ENCODE data around the gene VPS45. TPM values are rescaled to one million over a fixed set of nuclear protein-coding genes. Genes with fewer than 3 reads are reported as not detected.

The VPS45 gene
- total and polyA plus RNA-seq, 2 of the 8 experiments (the other 6 are each of a cell fraction or from before 2014, with no cell fraction given), result 19.1 to 27.6 TPM

DNA sequence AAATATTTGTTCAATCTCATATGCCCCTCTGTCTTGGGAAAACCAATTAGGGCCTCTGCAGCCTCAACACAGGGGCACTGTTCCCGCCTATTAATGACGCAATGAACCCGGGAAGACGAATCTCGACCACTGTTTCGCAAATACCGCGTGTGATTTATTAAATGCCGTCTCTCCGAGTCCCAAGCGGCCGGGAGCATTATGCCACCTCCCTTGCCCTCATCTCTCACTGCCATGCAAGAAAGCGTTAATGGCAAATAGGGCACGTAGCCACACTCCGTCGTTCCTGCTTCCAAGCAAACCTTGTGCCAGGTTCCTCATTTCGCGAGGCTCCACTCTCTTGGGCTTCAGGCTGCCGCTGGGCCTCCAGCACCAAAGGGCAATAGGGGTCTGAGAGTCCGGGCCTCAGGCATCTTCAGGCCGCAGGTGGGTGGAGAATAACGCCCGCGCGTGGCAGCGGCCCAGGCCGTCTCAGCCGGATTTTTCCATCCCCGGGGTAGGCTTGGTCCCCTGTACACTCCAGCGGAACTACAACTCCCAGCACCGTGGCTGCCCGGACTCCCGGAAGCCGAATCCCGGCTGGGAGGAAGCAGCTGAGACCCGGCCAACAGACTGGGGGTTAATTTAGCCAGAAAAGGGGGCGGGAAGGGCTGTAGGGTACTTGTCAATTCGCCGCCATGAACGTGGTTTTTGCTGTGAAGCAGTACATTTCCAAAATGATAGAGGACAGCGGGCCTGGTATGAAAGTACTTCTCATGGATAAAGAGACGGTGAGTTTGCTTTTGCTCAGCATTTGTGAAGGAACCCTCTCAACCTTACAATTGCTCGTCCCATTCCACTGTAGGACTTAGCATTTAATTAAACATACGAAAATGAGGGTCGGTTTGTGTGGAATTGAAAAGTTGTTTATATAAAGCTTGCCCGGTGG lies at the start of gene VPS45 (continued):
- TF ChIP-seq EZH2 (IDR thresholded peaks at IDR 0.05; ENCODE audit: low read depth, low read length, severe bottlenecking) (no peak), CBX5 (IDR thresholded peaks at IDR 0.05; ENCODE audit: low read depth, low read length) (no peak), NRF1 (IDR thresholded peaks at IDR 0.05; ENCODE audit: low read depth, low read length) (no peak), NANOG (IDR thresholded peaks at IDR 0.05; ENCODE audit: insufficient read depth, low read depth, low read length, poor library complexity, severe bottlenecking) (no peak), SIRT6 (IDR thresholded peaks at IDR 0.05; ENCODE audit: low read length) (no peak), TAF1 (IDR thresholded peaks at IDR 0.05; ENCODE audit: low read depth, low read length) (peak; percentile 88), RFX5 (IDR thresholded peaks at IDR 0.05; ENCODE audit: borderline replicate concordance, low read depth, low read length) (no peak), RXRA (IDR thresholded peaks at IDR 0.05; ENCODE audit: insufficient read depth, low read depth, low read length) (no peak), MAFK (IDR thresholded peaks at IDR 0.05; ENCODE audit: low read depth, low read length) (no peak), ASH2L (IDR thresholded peaks at IDR 0.05; ENCODE audit: low read length) (peak; percentile 92), POU5F1 (IDR thresholded peaks at IDR 0.05; ENCODE audit: low read depth, low read length) (no peak), HDAC2 (IDR thresholded peaks at IDR 0.05; ENCODE audit: borderline replicate concordance in 1 of 2, low read depth in 2 of 2, low read length in 2 of 2) (peak; percentile 7 to 37; a peak in 1 of 4 replicates), SIN3A (conservative IDR thresholded peaks at IDR 0.05 in 1 of 2, IDR thresholded peaks at IDR 0.05 in 1 of 2; ENCODE audit: low read depth in 1 of 2, low read length in 2 of 2) (peak; percentile 78 to 96; a peak in 3 of 4 replicates), CTBP2 (IDR thresholded peaks at IDR 0.05; ENCODE audit: borderline replicate concordance, insufficient read depth, insufficient read length, low read length) (no peak), SAP30 (IDR thresholded peaks at IDR 0.05; ENCODE audit: insufficient read depth, insufficient replicate concordance, low read length) (peak; percentile 55), FOSL1 (IDR thresholded peaks at IDR 0.05; ENCODE audit: insufficient read depth, low read depth, low read length) (no peak), RBBP5 (IDR thresholded peaks at IDR 0.05; ENCODE audit: borderline replicate concordance, low read depth, low read length) (peak; percentile 62), TAF7 (optimal IDR thresholded peaks at IDR 0.05; ENCODE audit: borderline replicate concordance, low read depth, low read length) (peak; percentile 54), BCL11A (IDR thresholded peaks at IDR 0.05; ENCODE audit: low read depth in 2 of 2, low read length in 2 of 2) (no peak), SP1 (IDR thresholded peaks at IDR 0.05; ENCODE audit: low read depth, low read length) (peak; percentile 17; the same call in 1 of the 2 replicates), SP2 (IDR thresholded peaks at IDR 0.05; ENCODE audit: low read length) (no peak)
- TF ChIP-seq, protein P1, sequence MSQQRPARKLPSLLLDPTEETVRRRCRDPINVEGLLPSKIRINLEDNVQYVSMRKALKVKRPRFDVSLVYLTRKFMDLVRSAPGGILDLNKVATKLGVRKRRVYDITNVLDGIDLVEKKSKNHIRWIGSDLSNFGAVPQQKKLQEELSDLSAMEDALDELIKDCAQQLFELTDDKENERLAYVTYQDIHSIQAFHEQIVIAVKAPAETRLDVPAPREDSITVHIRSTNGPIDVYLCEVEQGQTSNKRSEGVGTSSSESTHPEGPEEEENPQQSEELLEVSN (IDR thresholded peaks at IDR 0.05), result peak; percentile 89

Measured in H1 (cell line).